MM.1S (cell line): ENCODE data around the gene PHF1.
"Not testable (repeated sequence)": the region's sequence is repeated elsewhere in the genome, so short reads cannot be mapped to it uniquely, and the experiment has no call there.

Experiments
- DNase-seq: peaks from one replicate; pipeline ENCODE4 v3.0.0-alpha.2; 2015
- H2AFZ ChIP-seq: fragments of 300-600 bp; sonication (generic); 2 replicates; pipeline ENCODE4 v1.6.0; 2016; ENCODE audit warnings: antibody characterized with exemption, low read length
- H3F3A ChIP-seq: fragments of 300-600 bp; sonication (generic); 2 replicates; pipeline ENCODE4 v1.6.1; 2016; ENCODE audit warnings: mild to moderate bottlenecking, antibody characterized with exemption, low read length, moderate library complexity, mixed read lengths; ENCODE audit not compliant: insufficient read depth
- H3K27ac ChIP-seq: fragments of 300-600 bp; sonication (generic); 2 replicates; pipeline ENCODE4 v1.5.1; 2016; ENCODE audit warnings: mild to moderate bottlenecking, low read length
- H3K27me3 ChIP-seq: fragments of 300-600 bp; sonication (generic); replicated peaks from 2 replicates; pipeline ENCODE4 v1.6.0; 2016; ENCODE audit warnings: low read length; ENCODE audit not compliant: insufficient read depth
- H3K36me3 ChIP-seq: fragments of 300-600 bp; sonication (generic); replicated peaks from 2 replicates; pipeline ENCODE4 v1.6.1; 2016; ENCODE audit warnings: mild to moderate bottlenecking, low read length, mixed read lengths; ENCODE audit not compliant: insufficient read depth
- H3K4me1 ChIP-seq: fragments of 300-600 bp; sonication (generic); 2 replicates; pipeline ENCODE4 v1.6.1; 2016; ENCODE audit warnings: low read length, mixed read lengths
- H3K4me2 ChIP-seq: fragments of 300-600 bp; sonication (generic); 2 replicates; pipeline ENCODE4 v1.6.0; 2016; ENCODE audit warnings: low read depth, low read length
- H3K4me3 ChIP-seq: fragments of 300-600 bp; sonication (generic); 2 replicates; pipeline ENCODE4 v1.5.1; 2016; ENCODE audit warnings: low read length, mixed read lengths
- H3K79me2 ChIP-seq: fragments of 300-600 bp; sonication (generic); 2 replicates; pipeline ENCODE4 v1.6.1; 2016; ENCODE audit warnings: mixed run types, low read length, mixed read lengths
- H3K9ac ChIP-seq: fragments of 300-600 bp; sonication (generic); 2 replicates; pipeline ENCODE4 v1.6.1; 2016; ENCODE audit warnings: low read length, mixed read lengths
- H3K9me2 ChIP-seq: fragments of 300-600 bp; sonication (generic); replicated peaks from 2 replicates; pipeline ENCODE4 v1.6.1; 2016; ENCODE audit warnings: mild to moderate bottlenecking, low read length, mixed read lengths; ENCODE audit not compliant: insufficient read depth
- H3K9me3 ChIP-seq: fragments of 300-600 bp; sonication (generic); replicated peaks from 2 replicates; pipeline ENCODE4 v1.6.1; 2016; ENCODE audit warnings: mild to moderate bottlenecking, low read length, mixed read lengths; ENCODE audit not compliant: insufficient read depth
- H4K20me1 ChIP-seq: fragments of 300-600 bp; sonication (generic); 2 replicates; pipeline ENCODE4 v1.6.1; 2016; ENCODE audit warnings: mild to moderate bottlenecking, low read length, moderate library complexity, mixed read lengths; ENCODE audit not compliant: insufficient read depth
- TF ChIP-seq, protein P1 (sequence below): fragments of 300-600 bp; sonication (generic); IDR thresholded peaks from 2 replicates; pipeline ENCODE4 v1.5.1; 2016; ENCODE audit warnings: antibody characterized with exemption, low read length, mixed read lengths

PHF1 gene

GRCh38 chr6:33410711-33411631 is at the start of gene PHF1:
Gene PHF1 (plus strand): TSS chr6:33411014. CDS start chr6:33412264, 1,250 bp downstream.
- Histone ChIP-seq H3K4me2 (peak within 1 kb of the TSS; percentile 96), H3K79me2 (peaks cover 27% of the 10 kb centered on the region), H3K4me3 (peak within 1 kb of the TSS; percentile 82), H3K27ac (peak within 1 kb of the TSS; percentile 88), H3K36me3 (peaks cover 5% of the 10 kb centered on the region; the same call in 1 of the 2 replicates), H2AFZ (peak within 1 kb of the TSS; percentile 86), H3K9me3 (no peaks in the 10 kb centered on the region), H3K27me3 (no peaks in the 10 kb centered on the region), H4K20me1 (no peaks in the 10 kb centered on the region), H3K9me2 (no peaks in the 10 kb centered on the region), H3K9ac (peak within 1 kb of the TSS; percentile 86), H3F3A (peaks cover 45% of the 10 kb centered on the region), H3K4me1 (peaks cover 5% of the 10 kb centered on the region; the same call in 1 of the 2 replicates)
- DNase-seq = no peak
- TF ChIP-seq, protein P1, sequence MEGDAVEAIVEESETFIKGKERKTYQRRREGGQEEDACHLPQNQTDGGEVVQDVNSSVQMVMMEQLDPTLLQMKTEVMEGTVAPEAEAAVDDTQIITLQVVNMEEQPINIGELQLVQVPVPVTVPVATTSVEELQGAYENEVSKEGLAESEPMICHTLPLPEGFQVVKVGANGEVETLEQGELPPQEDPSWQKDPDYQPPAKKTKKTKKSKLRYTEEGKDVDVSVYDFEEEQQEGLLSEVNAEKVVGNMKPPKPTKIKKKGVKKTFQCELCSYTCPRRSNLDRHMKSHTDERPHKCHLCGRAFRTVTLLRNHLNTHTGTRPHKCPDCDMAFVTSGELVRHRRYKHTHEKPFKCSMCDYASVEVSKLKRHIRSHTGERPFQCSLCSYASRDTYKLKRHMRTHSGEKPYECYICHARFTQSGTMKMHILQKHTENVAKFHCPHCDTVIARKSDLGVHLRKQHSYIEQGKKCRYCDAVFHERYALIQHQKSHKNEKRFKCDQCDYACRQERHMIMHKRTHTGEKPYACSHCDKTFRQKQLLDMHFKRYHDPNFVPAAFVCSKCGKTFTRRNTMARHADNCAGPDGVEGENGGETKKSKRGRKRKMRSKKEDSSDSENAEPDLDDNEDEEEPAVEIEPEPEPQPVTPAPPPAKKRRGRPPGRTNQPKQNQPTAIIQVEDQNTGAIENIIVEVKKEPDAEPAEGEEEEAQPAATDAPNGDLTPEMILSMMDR = no peak

DNA sequence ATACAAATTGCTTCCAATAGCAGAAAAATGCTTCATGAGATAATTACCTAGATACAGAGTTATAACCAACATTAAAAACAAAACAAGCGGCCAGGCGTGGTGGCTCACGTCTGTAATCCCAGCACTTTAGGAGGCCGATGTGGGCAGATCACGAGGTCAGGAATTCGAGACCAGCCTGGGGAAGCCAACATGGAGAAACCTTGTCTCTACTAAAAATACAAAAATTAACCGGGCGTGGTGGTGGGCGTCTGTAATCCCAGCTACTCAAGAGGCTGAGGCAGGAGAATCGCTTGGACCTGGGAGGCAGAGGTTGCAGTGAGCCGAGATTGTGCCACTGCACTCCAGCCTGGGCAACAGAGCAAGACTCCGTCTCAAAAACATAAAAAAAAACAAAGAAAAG is 47.3 kb upstream of the PHF1 start:
- not testable (repeated sequence) for H3K9ac ChIP-seq, H2AFZ ChIP-seq, H3K79me2 ChIP-seq, H3K36me3 ChIP-seq, H3K4me3 ChIP-seq, H3F3A ChIP-seq, H3K4me2 ChIP-seq, H3K9me3 ChIP-seq, H3K27ac ChIP-seq, DNase-seq, H4K20me1 ChIP-seq, H3K4me1 ChIP-seq, H3K9me2 ChIP-seq, H3K27me3 ChIP-seq

DNA sequence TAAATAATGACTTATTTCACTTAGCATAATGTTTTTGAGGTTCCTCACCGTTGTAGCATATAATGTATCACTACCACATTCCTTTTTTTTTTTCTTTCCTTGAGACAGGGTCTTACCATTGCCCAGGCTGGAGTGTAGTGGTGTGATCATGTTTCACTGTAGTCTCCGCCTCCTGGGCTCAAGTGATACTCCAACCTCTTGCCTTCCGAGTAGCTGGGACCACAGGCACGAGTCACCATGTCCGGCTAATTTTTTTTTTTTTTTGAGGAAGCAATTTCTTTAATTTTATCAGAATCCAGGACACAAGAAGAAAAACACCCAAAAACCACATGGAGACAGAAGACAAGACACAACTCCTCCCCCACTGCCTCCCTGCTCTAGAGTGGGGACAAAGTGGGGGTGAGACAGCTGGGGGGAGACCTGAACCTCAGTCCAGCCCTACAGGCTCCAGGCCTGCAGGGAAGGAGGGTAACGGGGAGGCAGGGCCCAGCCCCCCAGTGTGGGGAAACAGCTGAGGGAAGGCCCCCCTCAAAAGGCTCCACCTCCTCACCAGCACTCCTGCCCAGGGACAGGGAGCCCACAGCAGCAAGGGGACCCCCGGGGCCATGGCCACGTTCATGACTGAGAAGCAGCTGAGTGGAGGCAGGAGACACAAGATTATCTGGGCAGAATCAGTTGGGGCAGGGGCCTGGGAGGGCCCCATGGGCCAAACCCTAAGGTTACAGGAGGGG is 46.2 kb upstream of the PHF1 start:
- not testable (repeated sequence) for H3K4me1 ChIP-seq, H3K4me3 ChIP-seq, H3K27ac ChIP-seq, H3K9ac ChIP-seq, H3K9me3 ChIP-seq, H3K79me2 ChIP-seq, H3K36me3 ChIP-seq, H3K9me2 ChIP-seq, H3K27me3 ChIP-seq, H3K4me2 ChIP-seq, DNase-seq, H2AFZ ChIP-seq, H4K20me1 ChIP-seq, H3F3A ChIP-seq

DNA sequence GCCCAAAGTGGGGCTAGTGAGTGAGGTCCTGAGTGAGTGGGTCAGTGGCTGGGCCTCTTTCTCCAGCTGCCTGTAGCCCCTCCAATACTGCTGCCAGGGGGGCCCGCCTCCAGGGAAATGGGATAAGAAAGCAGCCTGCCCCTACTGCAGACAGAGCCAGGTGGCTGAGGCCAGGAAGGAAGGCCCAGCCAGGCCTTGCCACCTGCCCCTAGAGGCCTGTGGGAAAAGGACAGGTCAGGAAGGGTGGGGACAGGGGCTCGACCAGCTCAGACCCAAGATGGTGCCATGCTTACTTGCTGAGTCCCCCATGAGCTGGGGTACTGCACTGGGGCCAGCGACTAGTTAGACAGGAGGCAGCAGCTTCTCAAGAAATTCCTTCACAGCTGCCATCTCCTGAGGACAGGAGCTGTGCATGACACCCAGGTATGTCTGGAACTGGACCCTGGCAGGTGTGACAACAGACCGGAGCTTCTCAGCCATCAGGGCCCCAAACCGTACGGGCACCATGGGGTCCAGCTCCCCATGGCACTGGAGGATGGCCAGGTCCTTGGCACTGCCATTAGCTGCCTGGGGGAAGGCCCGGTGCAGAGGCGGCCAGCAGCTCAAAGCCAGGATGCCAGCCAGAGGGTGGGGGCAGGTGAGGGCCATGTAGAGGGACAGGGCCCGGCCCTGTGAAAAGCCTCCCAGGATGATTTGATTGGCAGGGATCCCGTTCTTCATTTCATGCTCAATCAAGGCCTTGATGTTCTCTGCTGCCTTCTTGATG is 45.4 kb upstream of the PHF1 start:
- H3K36me3 ChIP-seq, H3F3A ChIP-seq, H2AFZ ChIP-seq, DNase-seq, H3K9me2 ChIP-seq, H4K20me1 ChIP-seq, H3K4me3 ChIP-seq, H3K27ac ChIP-seq, H3K79me2 ChIP-seq, H3K9ac ChIP-seq, H3K27me3 ChIP-seq, H3K9me3 ChIP-seq, H3K4me2 ChIP-seq, H3K4me1 ChIP-seq: not testable (repeated sequence)
